ENCODE data around the gene ADM2. TPM values are rescaled to one million over a fixed set of nuclear protein-coding genes. Genes with fewer than 3 reads are reported as not detected.

ADM2 gene
- polyA plus RNA-seq, 1 of the 3 experiments (the other 2 are of a cell fraction) = 0.61 TPM

DNA sequence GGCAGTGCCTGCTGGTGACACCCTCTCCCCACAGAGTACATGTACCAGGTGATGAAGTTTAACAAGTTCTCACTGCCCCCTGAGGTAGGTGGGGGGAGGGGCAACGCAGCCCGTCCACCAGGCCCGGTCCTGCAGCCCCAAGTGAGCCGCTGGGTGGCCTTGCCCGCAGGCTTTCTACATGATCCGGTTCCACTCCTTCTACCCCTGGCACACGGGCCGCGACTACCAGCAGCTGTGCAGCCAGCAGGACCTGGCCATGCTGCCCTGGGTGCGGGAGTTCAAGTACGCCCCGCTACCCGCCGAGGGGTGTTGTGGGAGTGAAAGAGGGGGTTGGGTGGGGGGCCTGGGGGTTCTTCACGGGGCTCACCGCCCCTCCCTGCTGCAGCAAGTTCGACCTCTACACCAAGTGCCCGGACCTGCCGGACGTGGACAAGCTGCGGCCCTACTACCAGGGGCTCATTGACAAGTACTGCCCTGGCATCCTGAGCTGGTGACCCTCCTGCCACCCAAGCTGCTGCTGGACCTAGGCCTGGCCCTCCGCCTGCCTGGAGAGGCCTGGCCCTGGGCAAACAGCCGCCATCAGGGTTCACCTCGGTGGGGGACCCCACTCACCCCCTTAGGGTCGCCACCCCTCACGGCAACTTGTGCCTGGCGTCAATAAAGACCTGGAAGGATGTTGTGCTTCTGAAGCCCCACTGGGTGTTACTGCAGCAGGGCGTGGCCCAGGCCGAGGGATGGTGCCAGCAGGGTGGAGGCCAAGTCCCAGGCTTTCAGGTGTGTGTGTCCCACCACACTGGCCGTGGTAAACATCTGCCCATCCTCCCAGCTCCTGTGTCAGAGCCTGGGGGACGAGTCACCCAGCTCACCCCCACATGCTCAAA lies 8.3 kb downstream of the ADM2 start:
- no peak overlapping the region for H3K4me3 ChIP-seq (ENCODE audit: low read depth in 2 of 2, low read length in 1 of 2)
- TF ChIP-seq, protein P1, sequence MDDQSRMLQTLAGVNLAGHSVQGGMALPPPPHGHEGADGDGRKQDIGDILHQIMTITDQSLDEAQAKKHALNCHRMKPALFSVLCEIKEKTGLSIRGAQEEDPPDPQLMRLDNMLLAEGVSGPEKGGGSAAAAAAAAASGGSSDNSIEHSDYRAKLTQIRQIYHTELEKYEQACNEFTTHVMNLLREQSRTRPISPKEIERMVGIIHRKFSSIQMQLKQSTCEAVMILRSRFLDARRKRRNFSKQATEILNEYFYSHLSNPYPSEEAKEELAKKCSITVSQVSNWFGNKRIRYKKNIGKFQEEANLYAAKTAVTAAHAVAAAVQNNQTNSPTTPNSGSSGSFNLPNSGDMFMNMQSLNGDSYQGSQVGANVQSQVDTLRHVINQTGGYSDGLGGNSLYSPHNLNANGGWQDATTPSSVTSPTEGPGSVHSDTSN (IDR thresholded peaks at IDR 0.05) = no peak
- TF ChIP-seq MEF2A (IDR thresholded peaks at IDR 0.05; ENCODE audit: borderline replicate concordance, low read depth) (no peak), FOXJ3 (CRISPR knock-in tag; IDR thresholded peaks at IDR 0.05) (no peak), YY1 (IDR thresholded peaks at IDR 0.05; ENCODE audit: low read depth) (no peak), POLR2AphosphoS5 (IDR thresholded peaks at IDR 0.05; ENCODE audit: low read depth, low read length) (no peak), ELF1 (IDR thresholded peaks at IDR 0.05) (no peak), SMC3 (IDR thresholded peaks at IDR 0.05; ENCODE audit: low read depth, low read length) (no peak), NRF1 (IDR thresholded peaks at IDR 0.05; ENCODE audit: low read depth, low read length) (no peak), FOXM1 (IDR thresholded peaks at IDR 0.05; ENCODE audit: low read depth) (no peak), NFIC (IDR thresholded peaks at IDR 0.05; ENCODE audit: borderline replicate concordance) (no peak), TCF12 (IDR thresholded peaks at IDR 0.05) (no peak)
- TF ChIP-seq, protein P2, sequence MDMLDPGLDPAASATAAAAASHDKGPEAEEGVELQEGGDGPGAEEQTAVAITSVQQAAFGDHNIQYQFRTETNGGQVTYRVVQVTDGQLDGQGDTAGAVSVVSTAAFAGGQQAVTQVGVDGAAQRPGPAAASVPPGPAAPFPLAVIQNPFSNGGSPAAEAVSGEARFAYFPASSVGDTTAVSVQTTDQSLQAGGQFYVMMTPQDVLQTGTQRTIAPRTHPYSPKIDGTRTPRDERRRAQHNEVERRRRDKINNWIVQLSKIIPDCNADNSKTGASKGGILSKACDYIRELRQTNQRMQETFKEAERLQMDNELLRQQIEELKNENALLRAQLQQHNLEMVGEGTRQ (IDR thresholded peaks at IDR 0.05; ENCODE audit: borderline replicate concordance, low read depth, low read length) = no peak
- no peaks in the 10 kb centered on the region for H3K79me2 ChIP-seq (ENCODE audit: insufficient read depth)
- H3K4me2 ChIP-seq = no peak overlapping the region
- peaks cover 0 to 2% of the 10 kb centered on the region in 2 experiments; a peak in 1 of 4 replicates for H3K4me1 ChIP-seq (ENCODE audit: control insufficient read depth in 1 of 2, insufficient read depth in 2 of 2, low read depth in 1 of 2, low read length in 1 of 2)
- H3F3A ChIP-seq (replicated peaks; ENCODE audit: insufficient read depth) = no peaks in the 10 kb centered on the region
- no peaks in the 10 kb centered on the region for H3K9me3 ChIP-seq
- CTCF ChIA-PET = interaction anchor here (1.2 kb wide), 1 partner anchor 14 kb away, joined by 3 read pairs; no protein-coding TSS in a partner anchor
- H3K27me3 ChIP-seq (ENCODE audit: insufficient read depth) = no peaks in the 10 kb centered on the region
- no peaks in the 10 kb centered on the region for H3K36me3 ChIP-seq (replicated peaks in 1 of 2; ENCODE audit: control insufficient read depth in 1 of 2, insufficient read depth in 2 of 2, low read length in 1 of 2)
- no peak for DNase-seq
- H3K27ac ChIP-seq (ENCODE audit: low read depth in 2 of 2, low read length in 1 of 2) = no peak overlapping the region
- WGBS (ENCODE audit: low lambda C conversion rate) = 83% methylated on average over 6 of the region's 31 CpGs
- H2AFZ ChIP-seq (ENCODE audit: low read depth) = no peak overlapping the region
- H4K20me1 ChIP-seq (ENCODE audit: insufficient read depth) = no peaks in the 10 kb centered on the region
- no peak overlapping the region for H3K9ac ChIP-seq
- POLR2A ChIA-PET = no interaction called here
- H3K9me2 ChIP-seq = no peaks in the 10 kb centered on the region

- H3K9me2 ChIP-seq = no peaks in the 10 kb centered on the region
- no peak overlapping the region for H3K9ac ChIP-seq
- no peak overlapping the region for H3K4me2 ChIP-seq
- no peaks in the 10 kb centered on the region for H3K27me3 ChIP-seq (ENCODE audit: insufficient read depth)
- peaks cover 0 to 1% of the 10 kb centered on the region in 2 experiments; a peak in 1 of 4 replicates for H3K4me1 ChIP-seq (ENCODE audit: control insufficient read depth in 1 of 2, insufficient read depth in 2 of 2, low read depth in 1 of 2, low read length in 1 of 2)
- no peak overlapping the region for H2AFZ ChIP-seq (ENCODE audit: low read depth)
- no peak overlapping the region for H3K27ac ChIP-seq (ENCODE audit: low read depth in 2 of 2, low read length in 1 of 2)
- no peaks in the 10 kb centered on the region for H3K9me3 ChIP-seq
- no peaks in the 10 kb centered on the region for H3K79me2 ChIP-seq (ENCODE audit: insufficient read depth)
- no peaks in the 10 kb centered on the region for H3K36me3 ChIP-seq (replicated peaks in 1 of 2; ENCODE audit: control insufficient read depth in 1 of 2, insufficient read depth in 2 of 2, low read length in 1 of 2)
- ChIA-PET POLR2A (no interaction called here), CTCF (no interaction called here)
- no peak overlapping the region for H3K4me3 ChIP-seq (ENCODE audit: low read depth in 2 of 2, low read length in 1 of 2)
- 76% methylated on average over 24 of the region's 27 CpGs for WGBS (ENCODE audit: low lambda C conversion rate)
- H4K20me1 ChIP-seq (ENCODE audit: insufficient read depth) = no peaks in the 10 kb centered on the region
- no peak for DNase-seq
- no peaks in the 10 kb centered on the region for H3F3A ChIP-seq (replicated peaks; ENCODE audit: insufficient read depth)
- TF ChIP-seq FOSL2 (IDR thresholded peaks at IDR 0.05; ENCODE audit: borderline replicate concordance, low read depth) (no peak), MAX (IDR thresholded peaks at IDR 0.05; ENCODE audit: low read depth) (no peak), POLR2AphosphoS5 (IDR thresholded peaks at IDR 0.05; ENCODE audit: low read depth, low read length) (no peak), GATA2 (CRISPR knock-in tag; IDR thresholded peaks at IDR 0.05) (no peak), MEF2A (IDR thresholded peaks at IDR 0.05; ENCODE audit: borderline replicate concordance, low read depth) (no peak), SMC3 (IDR thresholded peaks at IDR 0.05; ENCODE audit: low read depth, low read length) (no peak), MXI1 (IDR thresholded peaks at IDR 0.05; ENCODE audit: low read depth, low read length) (no peak), IRF3 (IDR thresholded peaks at IDR 0.05; ENCODE audit: low read depth, low read length) (no peak), RXRA (IDR thresholded peaks at IDR 0.05; ENCODE audit: borderline replicate concordance, low read depth) (no peak), TCF12 (IDR thresholded peaks at IDR 0.05) (no peak)
- TF ChIP-seq, protein P3, sequence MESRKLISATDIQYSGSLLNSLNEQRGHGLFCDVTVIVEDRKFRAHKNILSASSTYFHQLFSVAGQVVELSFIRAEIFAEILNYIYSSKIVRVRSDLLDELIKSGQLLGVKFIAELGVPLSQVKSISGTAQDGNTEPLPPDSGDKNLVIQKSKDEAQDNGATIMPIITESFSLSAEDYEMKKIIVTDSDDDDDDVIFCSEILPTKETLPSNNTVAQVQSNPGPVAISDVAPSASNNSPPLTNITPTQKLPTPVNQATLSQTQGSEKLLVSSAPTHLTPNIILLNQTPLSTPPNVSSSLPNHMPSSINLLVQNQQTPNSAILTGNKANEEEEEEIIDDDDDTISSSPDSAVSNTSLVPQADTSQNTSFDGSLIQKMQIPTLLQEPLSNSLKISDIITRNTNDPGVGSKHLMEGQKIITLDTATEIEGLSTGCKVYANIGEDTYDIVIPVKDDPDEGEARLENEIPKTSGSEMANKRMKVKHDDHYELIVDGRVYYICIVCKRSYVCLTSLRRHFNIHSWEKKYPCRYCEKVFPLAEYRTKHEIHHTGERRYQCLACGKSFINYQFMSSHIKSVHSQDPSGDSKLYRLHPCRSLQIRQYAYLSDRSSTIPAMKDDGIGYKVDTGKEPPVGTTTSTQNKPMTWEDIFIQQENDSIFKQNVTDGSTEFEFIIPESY (IDR thresholded peaks at IDR 0.05; ENCODE audit: borderline replicate concordance, low read depth) = no peak
- TF ChIP-seq, protein P2 (IDR thresholded peaks at IDR 0.05; ENCODE audit: borderline replicate concordance, low read depth, low read length) = no peak
Measured at GRCh38 chr22:50490531-50491308, 9.4 kb downstream of the ADM2 start.

Data from SK-N-SH (cell line).